Panc1 (cell line): ENCODE data around the gene BCLAF1.

Source experiments
- CTCF ChIP-seq: fragments of 450-650 bp; IDR thresholded peaks from 2 replicates; pipeline ENCODE4 v1.5.1; 2017; ENCODE audit warnings: mild to moderate bottlenecking
- POLR2AphosphoS5 ChIP-seq: IDR thresholded peaks from 2 replicates; pipeline ENCODE4 v1.6.1; 2012; ENCODE audit warnings: mild to moderate bottlenecking, low read depth, low read length, moderate library complexity
- REST ChIP-seq, 2 experiments: IDR thresholded peaks; 2 replicates each; pipeline ENCODE4 v1.6.1; 2011 to 2012; ENCODE audit warnings: low read depth in 2 of 2, control low read depth in 1 of 2, low read length in 1 of 2, mild to moderate bottlenecking in 1 of 2, moderate library complexity in 1 of 2; ENCODE audit not compliant: insufficient read depth in 1 of 2
- SIN3A ChIP-seq: IDR thresholded peaks from 2 replicates; pipeline ENCODE4 v1.6.1; 2012; ENCODE audit warnings: low read depth, mild to moderate bottlenecking, low read length, moderate library complexity, borderline replicate concordance; ENCODE audit not compliant: insufficient read depth
- TCF7L2 ChIP-seq: IDR thresholded peaks from 2 replicates; pipeline ENCODE4 v1.6.1; 2011; ENCODE audit warnings: mild to moderate bottlenecking, low read depth, low read length, inconsistent platforms

GRCh38 chr6:136251394-136251793 lies 38.3 kb downstream of the BCLAF1 start:
- no peak for TF ChIP-seq CTCF
- peak; percentile 21; the same call in 1 of the 2 replicates for TF ChIP-seq POLR2AphosphoS5
- no peak for TF ChIP-seq SIN3A
- no peak for TF ChIP-seq REST (IDR thresholded peaks at IDR 0.05; ENCODE audit: insufficient read depth in 1 of 2, low read depth in 2 of 2, low read length in 1 of 2)
- no peak for TF ChIP-seq TCF7L2
